HepG2 (cell line): ENCODE results near the gene C3orf80. TPM values are rescaled to one million over a fixed set of nuclear protein-coding genes. Genes with fewer than 3 reads are reported as not detected.
A peak's percentile ranks its signal among the peaks of the same experiment; 100 is the strongest.

Experiments
- CC2D1A ChIP-seq: sonication (generic); formaldehyde crosslinking; IDR thresholded peaks from 2 replicates; pipeline ENCODE4 v1.8.1; 2023; ENCODE audit warnings: mild to moderate bottlenecking, missing genetic modification reagents
- DMAP1 ChIP-seq: IDR thresholded peaks from 2 replicates; pipeline ENCODE4 v1.6.1; 2016
- FOXC1 ChIP-seq: sonication (generic); formaldehyde crosslinking; IDR thresholded peaks from 2 replicates; pipeline ENCODE4 v1.8.0; 2022; ENCODE audit warnings: mild to moderate bottlenecking, missing genetic modification reagents, borderline replicate concordance
- GFI1 ChIP-seq: sonication (generic); formaldehyde crosslinking; IDR thresholded peaks from 2 replicates; pipeline ENCODE4 v1.5.0; 2020; ENCODE audit warnings: missing genetic modification reagents, mild to moderate bottlenecking, borderline replicate concordance
- HNF4G ChIP-seq, 2 experiments: sonication (generic) in 1 of 2; formaldehyde crosslinking in 1 of 2; IDR thresholded peaks; 2 replicates each; pipeline versions ENCODE4 v1.4.0 to v1.6.1; 2011 to 2020; ENCODE audit warnings: borderline replicate concordance in 2 of 2, low read depth in 2 of 2, mild to moderate bottlenecking in 2 of 2, low read length in 1 of 2, missing genetic modification reagents in 1 of 2, moderate library complexity in 1 of 2
- IRX3 ChIP-seq: sonication (generic); formaldehyde crosslinking; IDR thresholded peaks from 2 replicates; pipeline ENCODE4 v1.8.1; 2023; ENCODE audit warnings: mild to moderate bottlenecking, low read depth, missing genetic modification reagents, borderline replicate concordance
- KDM3A ChIP-seq: IDR thresholded peaks from 2 replicates; pipeline ENCODE4 v1.6.1; 2018; ENCODE audit warnings: low read depth, missing compliant biosample characterization
- MXI1 ChIP-seq: IDR thresholded peaks from 3 replicates; pipeline ENCODE4 v1.6.1; 2012; ENCODE audit warnings: low read depth, low read length, inconsistent platforms, borderline replicate concordance
- NONO ChIP-seq, 2 experiments: fragments of 450-650 bp in 1 of 2; sonication (generic) in 1 of 2; formaldehyde crosslinking in 1 of 2; IDR thresholded peaks in 1 of 2; conservative IDR thresholded peaks in 1 of 2; 2 replicates each; pipeline versions ENCODE4 v1.6.1 to v1.8.0; 2017 to 2022; ENCODE audit warnings: mild to moderate bottlenecking in 1 of 2, missing genetic modification reagents in 1 of 2, moderate library complexity in 1 of 2
- PHF21A ChIP-seq: sonication (generic); formaldehyde crosslinking; IDR thresholded peaks from 2 replicates; pipeline ENCODE4 v1.5.0; 2020; ENCODE audit warnings: mild to moderate bottlenecking, missing genetic modification reagents
- POLR2AphosphoS2 ChIP-seq: IDR thresholded peaks from 2 replicates; pipeline ENCODE4 v1.6.1; 2011; ENCODE audit warnings: low read depth, low read length, improper control_type of control experiment
- RAD21 ChIP-seq: fragments of 450-650 bp; formaldehyde crosslinking; IDR thresholded peaks from 2 replicates; pipeline ENCODE4 v1.5.0; 2020; ENCODE audit warnings: mild to moderate bottlenecking
- SALL2 ChIP-seq: sonication (generic); formaldehyde crosslinking; IDR thresholded peaks from 2 replicates; pipeline ENCODE4 v1.8.1; 2023; ENCODE audit warnings: mild to moderate bottlenecking, missing genetic modification reagents, inconsistent platforms
- ZBTB38 ChIP-seq: sonication (generic); formaldehyde crosslinking; IDR thresholded peaks from 2 replicates; pipeline ENCODE4 v1.5.1; 2020; ENCODE audit warnings: mild to moderate bottlenecking, missing genetic modification reagents
- ZNF354B ChIP-seq: sonication (generic); formaldehyde crosslinking; IDR thresholded peaks from 2 replicates; pipeline ENCODE4 v1.8.0; 2022; ENCODE audit warnings: mild to moderate bottlenecking, missing genetic modification reagents
- ZSCAN31 ChIP-seq: sonication (generic); formaldehyde crosslinking; IDR thresholded peaks from 2 replicates; pipeline ENCODE4 v1.5.0; 2020; ENCODE audit warnings: low read depth, mild to moderate bottlenecking, missing genetic modification reagents
- polyA plus RNA-seq, 8 experiments: library from polyadenylated mRNA; depleted of rRNA in 3 of 8; stranded (reverse) in 7 of 8; unstranded in 1 of 8; fragments of >200 nt; fragmentation: Illumina TruSeq in 4 of 8; extraction: Trizol in 4 of 8; gene quantifications; 2 replicates each; pipeline versions ENCODE4 v1.2.1 to v1.2.3, GENCODE V29; 2011 to 2016; ENCODE audit warnings: low read depth in 4 of 8, missing spikeins in 1 of 8, mixed read lengths in 1 of 8; ENCODE audit not compliant: insufficient read depth in 1 of 8
- total RNA-seq, 5 experiments: library from RNA; depleted of rRNA; stranded (reverse); fragments of >200 nt; fragmentation: Illumina TruSeq; extraction: Trizol; gene quantifications; 2 replicates each; pipeline ENCODE4 v1.2.3, GENCODE V29; 2016; ENCODE audit warnings: low read depth in 1 of 5
- TF ChIP-seq, protein P1 (sequence below): IDR thresholded peaks from 2 replicates; pipeline ENCODE4 v1.6.1; 2012; ENCODE audit warnings: inconsistent platforms
- TF ChIP-seq, protein P2 (sequence below): sonication (generic); formaldehyde crosslinking; IDR thresholded peaks from 2 replicates; pipeline ENCODE4 v1.5.0; 2020; ENCODE audit warnings: mild to moderate bottlenecking, low read depth, missing genetic modification reagents, borderline replicate concordance
- TF ChIP-seq, protein P3 (sequence below): sonication (generic); formaldehyde crosslinking; IDR thresholded peaks from 2 replicates; pipeline ENCODE4 v1.5.1; 2020; ENCODE audit warnings: missing genetic modification reagents, mild to moderate bottlenecking, borderline replicate concordance
- TF ChIP-seq, protein P4 (sequence below): sonication (generic); formaldehyde crosslinking; IDR thresholded peaks from 2 replicates; pipeline ENCODE4 v1.4.0; 2020; ENCODE audit warnings: missing genetic modification reagents

The C3orf80 gene
- total and polyA plus RNA-seq, 2 of the 13 experiments (the other 11 are each of a cell fraction or from before 2014, with no cell fraction given): 0.03 to 0.04 TPM

DNA sequence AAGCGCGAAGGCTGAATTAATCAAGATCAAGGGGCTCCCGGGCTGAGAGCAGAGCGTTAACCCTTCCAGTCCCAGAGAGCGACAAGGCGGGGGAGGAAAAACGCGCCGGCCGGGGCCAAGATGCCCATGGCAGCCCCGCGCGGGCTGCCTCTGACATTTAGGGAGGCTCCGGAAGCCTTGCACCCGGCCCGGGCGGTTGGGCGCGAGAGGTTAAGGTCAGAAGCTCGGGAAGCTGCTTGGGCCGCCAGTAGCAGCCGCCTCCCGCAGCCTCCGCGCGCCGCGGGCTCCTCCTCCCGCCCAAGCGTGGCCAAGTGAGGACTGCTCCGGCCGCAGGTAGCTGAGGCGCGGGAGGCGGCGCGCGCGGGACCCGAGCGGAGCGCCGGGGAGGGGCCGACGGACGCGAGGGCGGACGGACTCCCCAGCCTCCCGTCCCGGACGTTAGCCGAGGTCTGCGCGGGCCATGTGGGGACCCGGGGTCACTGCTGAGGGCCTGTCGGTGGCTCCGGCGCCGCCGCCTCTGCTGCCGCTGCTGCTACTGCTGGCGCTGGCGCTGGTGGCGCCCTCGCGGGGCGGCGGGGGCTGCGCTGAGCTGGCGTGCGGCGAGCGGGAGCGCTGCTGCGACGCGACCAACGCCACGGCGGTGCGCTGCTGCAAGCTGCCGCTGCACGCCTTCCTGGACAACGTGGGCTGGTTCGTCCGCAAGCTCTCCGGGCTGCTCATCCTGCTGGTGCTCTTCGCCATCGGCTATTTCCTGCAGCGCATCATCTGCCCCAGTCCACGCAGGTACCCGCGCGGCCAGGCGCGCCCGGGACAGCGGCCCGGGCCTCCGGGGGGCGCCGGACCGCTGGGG lies at the start of gene C3orf80 (continued):
- TF ChIP-seq CC2D1A (CRISPR knock-in tag) (no peak), KDM3A (CRISPR knock-in tag) (no peak), GFI1 (CRISPR knock-in tag) (no peak), ZNF354B (no peak), SALL2 (CRISPR knock-in tag) (0 out of 2 replicates have a peak, but pooled peaks have one; percentile 30), POLR2AphosphoS2 (no peak), DMAP1 (CRISPR knock-in tag) (no peak), RAD21 (CRISPR knock-in tag) (peak; percentile 38; the same call in 1 of the 2 replicates), ZBTB38 (CRISPR knock-in tag) (peak; percentile 3; the same call in 1 of the 2 replicates), HNF4G (IDR thresholded peaks at IDR 0.05; ENCODE audit: borderline replicate concordance, low read depth, low read length) (no peak), HNF4G (CRISPR knock-in tag; IDR thresholded peaks at IDR 0.05; ENCODE audit: borderline replicate concordance, low read depth) (0 out of 2 replicates have a peak, but pooled peaks have one; percentile 35), ZSCAN31 (CRISPR knock-in tag) (peak; percentile 71; the same call in 1 of the 2 replicates), FOXC1 (CRISPR knock-in tag) (no peak), PHF21A (CRISPR knock-in tag) (0 out of 2 replicates have a peak, but pooled peaks have one; percentile 26), MXI1 (0 out of 3 replicates have a peak, but pooled peaks have one; percentile 11), NONO (IDR thresholded peaks at IDR 0.05) (no peak), NONO (CRISPR knock-in tag; conservative IDR thresholded peaks at IDR 0.05) (peak; percentile 59), IRX3 (CRISPR knock-in tag) (peak; percentile 30; the same call in 1 of the 2 replicates)
- TF ChIP-seq, protein P1, sequence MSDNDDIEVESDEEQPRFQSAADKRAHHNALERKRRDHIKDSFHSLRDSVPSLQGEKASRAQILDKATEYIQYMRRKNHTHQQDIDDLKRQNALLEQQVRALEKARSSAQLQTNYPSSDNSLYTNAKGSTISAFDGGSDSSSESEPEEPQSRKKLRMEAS: peak; percentile 83
- TF ChIP-seq, protein P2, sequence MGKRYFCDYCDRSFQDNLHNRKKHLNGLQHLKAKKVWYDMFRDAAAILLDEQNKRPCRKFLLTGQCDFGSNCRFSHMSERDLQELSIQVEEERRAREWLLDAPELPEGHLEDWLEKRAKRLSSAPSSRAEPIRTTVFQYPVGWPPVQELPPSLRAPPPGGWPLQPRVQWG (CRISPR knock-in tag): no peak
- TF ChIP-seq, protein P3, sequence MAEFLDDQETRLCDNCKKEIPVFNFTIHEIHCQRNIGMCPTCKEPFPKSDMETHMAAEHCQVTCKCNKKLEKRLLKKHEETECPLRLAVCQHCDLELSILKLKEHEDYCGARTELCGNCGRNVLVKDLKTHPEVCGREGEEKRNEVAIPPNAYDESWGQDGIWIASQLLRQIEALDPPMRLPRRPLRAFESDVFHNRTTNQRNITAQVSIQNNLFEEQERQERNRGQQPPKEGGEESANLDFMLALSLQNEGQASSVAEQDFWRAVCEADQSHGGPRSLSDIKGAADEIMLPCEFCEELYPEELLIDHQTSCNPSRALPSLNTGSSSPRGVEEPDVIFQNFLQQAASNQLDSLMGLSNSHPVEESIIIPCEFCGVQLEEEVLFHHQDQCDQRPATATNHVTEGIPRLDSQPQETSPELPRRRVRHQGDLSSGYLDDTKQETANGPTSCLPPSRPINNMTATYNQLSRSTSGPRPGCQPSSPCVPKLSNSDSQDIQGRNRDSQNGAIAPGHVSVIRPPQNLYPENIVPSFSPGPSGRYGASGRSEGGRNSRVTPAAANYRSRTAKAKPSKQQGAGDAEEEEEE (CRISPR knock-in tag): no peak
- TF ChIP-seq, protein P4, sequence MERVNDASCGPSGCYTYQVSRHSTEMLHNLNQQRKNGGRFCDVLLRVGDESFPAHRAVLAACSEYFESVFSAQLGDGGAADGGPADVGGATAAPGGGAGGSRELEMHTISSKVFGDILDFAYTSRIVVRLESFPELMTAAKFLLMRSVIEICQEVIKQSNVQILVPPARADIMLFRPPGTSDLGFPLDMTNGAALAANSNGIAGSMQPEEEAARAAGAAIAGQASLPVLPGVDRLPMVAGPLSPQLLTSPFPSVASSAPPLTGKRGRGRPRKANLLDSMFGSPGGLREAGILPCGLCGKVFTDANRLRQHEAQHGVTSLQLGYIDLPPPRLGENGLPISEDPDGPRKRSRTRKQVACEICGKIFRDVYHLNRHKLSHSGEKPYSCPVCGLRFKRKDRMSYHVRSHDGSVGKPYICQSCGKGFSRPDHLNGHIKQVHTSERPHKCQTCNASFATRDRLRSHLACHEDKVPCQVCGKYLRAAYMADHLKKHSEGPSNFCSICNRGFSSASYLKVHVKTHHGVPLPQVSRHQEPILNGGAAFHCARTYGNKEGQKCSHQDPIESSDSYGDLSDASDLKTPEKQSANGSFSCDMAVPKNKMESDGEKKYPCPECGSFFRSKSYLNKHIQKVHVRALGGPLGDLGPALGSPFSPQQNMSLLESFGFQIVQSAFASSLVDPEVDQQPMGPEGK: 0 out of 2 replicates have a peak, but pooled peaks have one; percentile 22
